CD4-positive, alpha-beta T cell treated with Interleukin-15 for 1 hour (primary cell): ENCODE results near the gene P3H3.
"Not testable (repeated sequence)": the region's sequence is repeated elsewhere in the genome, so short reads cannot be mapped to it uniquely, and the experiment has no call there.

Experiments
- DNase-seq: peaks from one replicate; pipeline ENCODE4 v3.0.0-alpha.2; 2020

The P3H3 gene

GRCh38 chr12:6849427-6849826, 21.2 kb downstream of the P3H3 start:
- no peak for DNase-seq

GRCh38 chr12:6849976-6850560, 21.9 kb downstream of the P3H3 start:
- DNase-seq, result no peak

- no peak for DNase-seq
Measured at GRCh38 chr12:6850796-6851152, 22.6 kb downstream of the P3H3 start.

- peak; percentile 97 for DNase-seq
Measured at GRCh38 chr12:6851153-6851920, 23.1 kb downstream of the P3H3 start, which contains the start of gene CDCA3. TSS of gene CDCA3 (minus strand) at chr12:6851286. CDS start at chr12:6850952, 334 bp downstream.

DNA sequence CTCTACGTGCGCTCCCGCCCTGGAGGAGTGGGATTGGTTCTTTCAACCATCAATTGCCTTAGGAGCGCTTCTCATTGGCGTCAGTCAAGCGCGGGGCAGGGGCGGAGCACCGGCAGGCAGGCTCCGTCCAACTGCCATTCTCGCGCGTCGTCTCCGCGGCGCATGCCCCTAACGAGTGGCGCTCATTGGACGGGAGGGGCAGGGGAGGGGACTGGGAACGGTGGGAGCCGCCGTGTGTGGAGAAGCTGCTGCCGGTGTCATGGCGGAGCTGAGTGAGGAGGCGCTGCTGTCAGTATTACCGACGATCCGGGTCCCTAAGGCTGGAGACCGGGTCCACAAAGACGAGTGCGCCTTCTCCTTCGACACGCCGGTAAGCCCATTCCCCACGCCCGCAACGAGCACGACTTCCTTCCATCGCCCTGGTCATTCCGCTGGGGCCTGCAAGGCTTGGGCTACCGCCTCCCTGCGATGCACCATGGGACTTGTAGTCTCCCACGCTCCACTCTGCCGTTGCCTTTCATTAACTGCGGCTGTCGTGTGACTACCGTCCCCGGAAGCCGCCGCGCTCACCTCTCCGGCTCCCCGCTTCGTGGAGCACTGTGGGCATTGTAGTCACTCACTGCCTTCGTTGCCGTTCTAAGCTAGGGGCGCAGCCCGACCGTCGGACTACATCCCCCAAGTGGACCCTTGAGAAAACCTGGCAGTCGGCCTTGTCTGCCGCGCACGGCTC, 23.9 kb downstream of the P3H3 start, which contains the start of gene USP5:
TSS of gene USP5 (plus strand) at position 230 of the 730 bp plus-strand sequence. CDS start at position 260, 30 bp downstream.
- peak; percentile 99 for DNase-seq

DNA sequence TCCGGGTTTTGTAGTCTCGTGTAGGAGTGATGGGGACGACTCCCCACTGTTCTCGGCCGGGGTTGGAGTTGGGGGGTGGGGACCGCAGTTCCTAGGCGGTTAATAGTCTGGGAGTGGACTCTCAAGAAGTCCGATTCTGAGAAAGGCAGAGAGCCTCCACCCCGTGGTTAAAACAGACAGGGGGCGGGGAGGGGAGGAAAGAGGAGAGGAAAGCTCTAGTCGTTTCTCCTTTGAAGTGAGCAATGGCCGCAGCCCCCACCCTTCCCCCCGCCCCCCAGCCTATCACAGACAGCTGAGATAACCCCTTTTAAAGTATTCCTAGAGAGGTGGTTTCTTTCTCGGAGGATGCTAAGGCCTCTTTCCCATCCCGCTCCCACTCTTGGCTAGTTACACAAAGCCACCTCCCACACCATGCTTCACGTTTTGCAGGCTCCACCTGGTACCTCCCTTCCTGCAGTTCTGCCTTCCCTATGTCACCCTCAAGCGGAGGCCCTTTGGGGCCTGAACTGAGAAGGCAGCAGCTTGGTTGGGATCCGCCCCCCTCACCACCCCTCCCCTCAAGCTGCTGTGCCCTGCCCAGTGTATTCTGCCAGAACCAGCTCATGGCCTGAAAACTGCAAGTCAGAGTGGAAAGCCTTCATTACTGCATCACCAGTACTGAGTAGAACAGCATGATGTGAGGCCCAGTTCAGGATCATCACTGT, 24.6 kb downstream of the P3H3 start:
- DNase-seq, result peak; percentile 56

DNA sequence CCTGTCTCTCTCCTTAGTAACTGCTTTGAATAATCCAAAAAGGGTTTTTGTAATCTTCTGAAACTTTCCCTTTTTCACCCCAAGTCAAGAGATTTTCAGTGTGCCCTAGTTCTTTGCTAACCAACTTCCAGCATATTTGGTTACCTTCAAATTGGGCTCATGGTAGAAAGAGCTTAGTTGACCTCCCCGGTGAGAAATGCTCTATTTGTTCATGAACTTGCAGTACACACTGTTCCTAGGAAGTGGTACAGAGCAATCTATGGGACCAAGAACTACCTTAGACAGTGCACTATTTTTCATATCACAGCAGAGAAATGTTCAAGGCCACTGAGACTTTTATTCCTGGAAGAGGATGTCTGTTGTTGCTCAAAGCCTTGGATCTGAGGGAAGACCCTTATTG, 25.4 kb downstream of the P3H3 start:
- no peak for DNase-seq

DNA sequence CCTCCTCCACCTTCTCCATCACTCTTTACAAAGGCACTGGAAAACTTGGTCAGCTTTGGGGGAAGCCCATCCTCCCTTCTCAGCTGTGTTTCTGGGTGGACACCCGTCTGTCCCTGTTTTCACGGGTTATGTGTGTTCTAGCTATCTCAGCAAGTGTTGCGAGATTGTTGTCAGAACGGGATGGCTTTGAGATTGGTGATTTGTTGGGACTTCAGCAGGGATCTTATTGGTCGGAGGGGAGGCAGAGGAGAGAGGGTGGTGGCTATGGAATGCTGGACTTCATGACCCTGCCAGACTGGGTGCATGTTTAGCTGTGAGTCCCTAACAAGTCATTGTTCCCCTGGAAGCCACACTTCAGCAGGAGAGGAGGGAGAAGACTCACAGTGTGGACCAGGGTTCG, 25.8 kb downstream of the P3H3 start:
- no peak for DNase-seq

GRCh38 chr12:6855322-6855721, 27.1 kb downstream of the P3H3 start:
- no peak for DNase-seq

DNA sequence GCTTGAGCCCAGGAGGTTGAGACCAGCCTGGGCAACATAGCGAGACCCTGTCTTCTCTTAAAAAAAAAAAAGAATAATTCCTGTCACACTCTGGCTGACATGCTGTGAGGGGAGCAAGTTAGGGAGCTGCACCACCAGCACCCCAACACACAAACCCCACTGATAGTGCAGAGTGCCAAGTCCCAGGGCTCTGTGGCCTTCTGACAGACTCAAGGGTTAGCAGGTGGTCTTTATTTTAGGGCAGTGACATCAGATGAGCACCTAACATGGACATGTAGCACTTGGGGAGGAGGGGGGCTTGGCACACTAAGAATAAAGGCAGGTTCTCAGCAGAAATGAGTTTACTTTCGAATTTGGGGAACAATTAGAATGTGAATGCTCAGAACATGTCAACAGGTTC, 30.6 kb downstream of the P3H3 start:
- DNase-seq, result no peak

DNA sequence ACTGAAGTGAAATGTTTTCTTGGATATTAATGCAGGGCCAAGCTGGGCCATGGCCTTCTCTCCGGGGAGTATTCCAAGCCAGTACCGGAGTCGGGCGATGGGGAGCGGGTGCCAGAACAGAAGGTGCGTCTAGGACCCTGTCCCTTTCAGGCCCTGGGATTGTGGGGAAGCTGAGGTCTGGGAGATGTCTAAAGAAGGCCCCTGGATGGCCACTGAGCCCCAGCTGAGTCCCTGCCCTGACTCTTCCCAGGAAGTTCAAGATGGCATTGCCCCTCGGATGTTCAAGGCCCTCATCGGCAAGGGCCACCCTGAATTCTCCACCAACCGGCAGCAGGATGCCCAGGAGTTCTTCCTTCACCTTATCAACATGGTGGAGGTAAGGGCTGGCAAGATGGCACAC, 31.9 kb downstream of the P3H3 start:
- no peak for DNase-seq

DNA sequence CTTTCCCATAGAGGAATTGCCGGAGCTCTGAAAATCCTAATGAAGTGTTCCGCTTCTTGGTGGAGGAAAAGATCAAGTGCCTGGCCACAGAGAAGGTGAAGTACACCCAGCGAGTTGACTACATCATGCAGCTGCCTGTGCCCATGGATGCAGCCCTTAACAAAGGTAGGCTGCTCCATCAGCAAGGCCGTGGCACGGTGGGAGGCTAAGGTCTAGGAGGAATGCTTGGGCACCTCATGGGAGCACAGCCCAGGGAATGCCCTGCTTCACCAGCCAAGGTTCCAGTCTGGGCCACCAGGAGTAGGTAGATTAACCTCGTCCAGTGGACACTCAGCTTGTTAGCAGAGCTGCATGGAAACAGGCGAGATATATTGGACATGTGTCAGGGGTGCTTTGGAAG, 32.7 kb downstream of the P3H3 start:
- DNase-seq, result no peak

DNA sequence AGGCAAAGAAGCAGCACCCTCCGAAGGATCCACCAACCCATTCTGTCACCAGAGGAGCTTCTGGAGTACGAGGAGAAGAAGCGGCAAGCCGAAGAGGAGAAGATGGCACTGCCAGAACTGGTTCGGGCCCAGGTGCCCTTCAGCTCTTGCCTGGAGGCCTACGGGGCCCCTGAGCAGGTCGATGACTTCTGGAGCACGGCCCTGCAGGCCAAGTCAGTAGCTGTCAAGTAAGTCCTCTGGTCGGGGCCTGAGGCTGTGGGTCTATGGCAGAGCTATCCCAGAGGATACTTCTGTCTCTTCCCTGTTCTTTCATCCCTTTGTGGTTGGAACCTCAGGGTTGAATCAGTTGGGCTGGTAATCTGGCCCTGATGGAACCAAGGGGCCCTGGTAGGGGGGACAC, 33.2 kb downstream of the P3H3 start:
- no peak for DNase-seq

- DNase-seq, result no peak
Measured at GRCh38 chr12:6863033-6863432, 34.8 kb downstream of the P3H3 start.

- DNase-seq, result no peak
Measured at GRCh38 chr12:6863586-6864321, 35.5 kb downstream of the P3H3 start.

DNA sequence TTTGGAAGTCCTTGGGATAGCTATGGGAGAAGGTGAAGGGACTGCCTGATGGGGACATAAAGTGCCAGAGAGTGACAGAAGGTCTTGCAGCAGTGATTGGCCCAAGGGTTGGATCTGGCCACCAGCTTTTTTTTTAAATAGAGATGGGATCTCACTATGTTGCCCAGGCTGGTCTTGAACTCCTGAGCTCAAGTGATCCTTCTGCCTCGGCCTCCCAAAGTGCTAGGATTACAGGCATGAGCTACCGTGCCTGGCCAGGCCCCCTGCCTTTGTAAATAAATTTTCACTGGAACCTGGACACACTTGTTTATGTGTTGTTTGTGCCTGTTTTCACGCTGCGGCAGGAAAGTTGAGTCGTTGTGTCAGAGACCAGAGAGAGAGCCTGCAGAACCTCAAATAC, 37.1 kb downstream of the P3H3 start:
- DNase-seq, result not testable (repeated sequence)

GRCh38 chr12:6866163-6866919, 38.1 kb downstream of the P3H3 start:
- DNase-seq, result no peak

GRCh38 chr12:6866920-6867412, 38.8 kb downstream of the P3H3 start:
- DNase-seq, result no peak

- DNase-seq, result peak; percentile 85
Measured at GRCh38 chr12:6867413-6868210, 39.4 kb downstream of the P3H3 start, which contains the start of gene TPI1. TSS of gene TPI1 (plus strand) at chr12:6867531. CDS start at chr12:6867567, 36 bp downstream.

DNA sequence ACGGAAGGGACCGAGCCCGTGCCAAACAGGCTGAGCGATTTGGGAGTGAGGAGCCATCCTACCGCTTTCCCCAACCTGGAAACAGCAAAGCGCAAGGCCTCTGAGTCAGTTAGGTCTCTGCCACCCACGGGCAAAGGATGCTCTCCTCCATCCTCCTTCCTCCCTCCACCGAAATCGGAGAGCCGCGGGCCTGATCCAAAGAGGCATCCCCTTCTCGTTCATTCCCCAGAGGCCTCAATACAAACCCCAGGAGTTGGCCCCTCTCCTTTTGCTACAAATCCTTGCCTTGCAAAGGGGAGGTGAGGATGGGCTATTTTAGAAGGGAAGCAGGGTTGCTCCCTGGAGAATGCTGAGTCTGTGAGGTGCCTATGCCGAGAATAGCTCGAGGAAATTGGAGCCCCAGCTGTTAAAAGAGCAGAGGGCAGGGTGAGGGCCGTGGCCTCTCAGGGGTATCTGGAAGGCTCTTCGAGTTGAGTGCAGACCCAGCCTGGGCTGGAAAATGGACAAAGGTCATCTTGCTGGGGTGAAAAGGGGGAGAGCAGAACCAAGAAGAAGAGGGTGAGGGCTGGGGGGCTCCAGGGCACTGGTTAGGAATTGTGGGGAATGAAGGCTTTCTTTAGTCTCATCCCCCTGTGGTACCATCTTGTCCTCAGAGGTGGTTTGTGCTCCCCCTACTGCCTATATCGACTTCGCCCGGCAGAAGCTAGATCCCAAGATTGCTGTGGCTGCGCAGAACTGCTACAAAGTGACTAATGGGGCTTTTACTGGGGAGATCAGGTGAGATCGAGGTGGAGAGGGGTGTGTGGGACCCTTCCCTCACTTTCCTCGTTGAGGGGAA, 40.2 kb downstream of the P3H3 start:
- no peak for DNase-seq
